Esophagus (tissue), 2 donors: ENCODE results near the gene MAN1B1. TPM values are rescaled to one million over a fixed set of nuclear protein-coding genes. Genes with fewer than 3 reads are reported as not detected.

ENCODE experiments used
- H3K27ac ChIP-seq, 2 donors: one replicate each; pipeline ENCODE4 v1.5.1; 2013; ENCODE audit warnings: low read depth in 2 of 2, mild to moderate bottlenecking in 2 of 2, inconsistent platforms in 1 of 2, low read length in 1 of 2, moderate library complexity in 1 of 2
- H3K27me3 ChIP-seq, 2 donors: one replicate each; pipeline ENCODE4 v1.6.1; 2013; ENCODE audit warnings: low read length in 2 of 2, control low read depth in 1 of 2, mild to moderate bottlenecking in 1 of 2; ENCODE audit not compliant: insufficient read depth in 2 of 2, control insufficient read depth in 1 of 2
- H3K36me3 ChIP-seq, 2 donors: one replicate each; pipeline ENCODE4 v1.6.1; 2013; ENCODE audit warnings: low read length in 1 of 2; ENCODE audit not compliant: control insufficient read depth in 2 of 2, insufficient read depth in 2 of 2
- H3K4me1 ChIP-seq, 2 donors: one replicate each; pipeline ENCODE4 v1.6.1; 2013; ENCODE audit warnings: low read length in 1 of 2; ENCODE audit not compliant: control insufficient read depth in 2 of 2, insufficient read depth in 2 of 2
- H3K4me3 ChIP-seq, 2 donors: one replicate each; pipeline ENCODE4 v1.5.1; 2013; ENCODE audit warnings: low read length in 2 of 2, mild to moderate bottlenecking in 2 of 2, low read depth in 1 of 2, moderate library complexity in 1 of 2
- H3K9me3 ChIP-seq, 2 donors: one replicate each; pipeline ENCODE4 v1.6.1; 2013; ENCODE audit warnings: mild to moderate bottlenecking in 2 of 2, low read depth in 1 of 2, low read length in 1 of 2, moderate library complexity in 1 of 2; ENCODE audit not compliant: control insufficient read depth in 2 of 2, insufficient read depth in 1 of 2
- WGBS, 2 donors: extraction: QIAGEN DNeasy Blood & Tissue Kit; methylation state at CpG; one replicate each; pipeline ENCODE4 v1.1.7; 2013; 5-methylcytosine and 5-hydroxymethylcytosine counted together
- polyA plus RNA-seq, 2 donors: library from polyadenylated mRNA; stranded (reverse); fragments of 200-250 nt; gene quantifications; one replicate each; pipeline ENCODE4 v1.2.3, GENCODE V29; 2013
- donor health status: healthy with polysubstance abuse.
- donor health status: Bipolar disorder and iron deficiency.

Gene MAN1B1
- polyA plus RNA-seq, 2 donors = 28.5 to 42.3 TPM

- 70 to 75% methylated on average over 23 to 24 of the region's 24 CpGs for WGBS, 2 donors
- Histone ChIP-seq H3K4me3 (no peak overlapping the region), H3K36me3 (no peaks in the 10 kb centered on the region), H3K27ac (no peak overlapping the region), H3K27me3 (peaks cover 0 to 20% of the 10 kb centered on the region in 2 donors), H3K9me3 (peaks cover 0 to 7% of the 10 kb centered on the region in 2 donors), H3K4me1 (peaks cover 4 to 5% of the 10 kb centered on the region in 2 donors)
Measured at GRCh38 chr9:137141976-137142936, 55.5 kb downstream of the MAN1B1 start.

DNA sequence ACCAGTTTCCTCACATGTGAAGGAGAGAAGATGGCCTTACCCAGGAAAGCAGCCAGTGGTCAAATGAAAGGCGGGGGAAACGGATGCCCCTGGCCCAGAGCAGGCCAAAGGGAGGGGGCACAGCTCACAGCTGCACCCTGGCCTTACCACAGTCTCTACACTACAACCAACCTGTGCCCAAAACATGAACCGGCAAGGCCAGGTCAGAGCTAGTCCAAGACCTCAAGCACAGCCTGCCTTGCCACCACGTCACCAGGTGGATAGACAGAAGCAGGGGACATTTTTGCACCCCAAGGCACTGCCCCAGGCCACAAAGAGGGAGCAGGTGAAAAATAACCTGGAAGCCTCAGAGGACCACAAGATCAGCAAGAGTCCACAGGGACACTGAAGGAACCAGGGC, 56.7 kb downstream of the MAN1B1 start:
- Histone ChIP-seq H3K4me1 (peaks cover 4 to 7% of the 10 kb centered on the region in 2 donors), H3K27me3 (peaks cover 0 to 14% of the 10 kb centered on the region in 2 donors), H3K36me3 (no peaks in the 10 kb centered on the region), H3K4me3 (no peak overlapping the region), H3K27ac (no peak overlapping the region), H3K9me3 (peaks cover 0 to 7% of the 10 kb centered on the region in 2 donors)
- WGBS, 2 donors = 47 to 50% methylated on average over 4 of the region's 4 CpGs

- Histone ChIP-seq H3K4me3 (no peak overlapping the region), H3K9me3 (peaks cover 0 to 3% of the 10 kb centered on the region in 2 donors), H3K36me3 (no peaks in the 10 kb centered on the region), H3K27me3 (peaks cover 0 to 2% of the 10 kb centered on the region in 2 donors), H3K27ac (no peak overlapping the region), H3K4me1 (peaks cover 0 to 5% of the 10 kb centered on the region in 2 donors)
- 48 to 51% methylated on average over 40 to 49 of the region's 49 CpGs for WGBS, 2 donors
Measured at GRCh38 chr9:137145731-137146526, 59.1 kb downstream of the MAN1B1 start.

DNA sequence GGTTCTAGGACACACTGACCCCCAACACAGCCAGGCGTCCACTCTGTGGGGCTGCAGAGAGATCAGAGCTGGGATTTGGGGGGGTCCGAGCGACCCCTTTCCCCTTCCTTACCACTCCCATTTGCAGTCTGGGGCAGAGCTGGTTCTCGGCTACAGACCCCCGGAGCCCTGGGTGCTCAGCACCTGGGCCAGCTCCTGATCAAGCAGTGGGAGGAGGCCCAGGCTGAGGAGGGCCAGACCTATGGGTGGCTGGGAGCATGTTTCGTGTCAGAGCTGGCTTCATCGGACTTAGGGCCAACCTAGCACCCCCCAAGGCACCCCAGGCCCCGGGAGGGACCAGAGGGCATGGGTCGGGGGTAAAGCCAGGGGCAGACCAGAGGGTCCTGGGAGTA, 59.7 kb downstream of the MAN1B1 start:
- WGBS, 2 donors = 63% methylated on average over 6 to 9 of the region's 9 CpGs
- Histone ChIP-seq H3K27me3 (peaks cover 0 to 2% of the 10 kb centered on the region in 2 donors), H3K4me3 (no peak overlapping the region), H3K36me3 (no peaks in the 10 kb centered on the region), H3K27ac (no peak overlapping the region), H3K9me3 (peaks cover 0 to 3% of the 10 kb centered on the region in 2 donors), H3K4me1 (peaks cover 0 to 5% of the 10 kb centered on the region in 2 donors)

GRCh38 chr9:137147091-137147792, 60.5 kb downstream of the MAN1B1 start:
- WGBS, 2 donors = 77 to 81% methylated on average over 26 of the region's 26 CpGs
- Histone ChIP-seq H3K36me3 (no peaks in the 10 kb centered on the region), H3K27ac (no peak overlapping the region), H3K4me3 (no peak overlapping the region), H3K9me3 (peaks cover 0 to 3% of the 10 kb centered on the region in 2 donors), H3K27me3 (peaks cover 0 to 2% of the 10 kb centered on the region in 2 donors), H3K4me1 (peaks cover 0 to 5% of the 10 kb centered on the region in 2 donors)

- H3K9me3 ChIP-seq = peaks cover 0 to 3% of the 10 kb centered on the region in 2 donors
- no peak overlapping the region for H3K4me3 ChIP-seq
- H3K4me1 ChIP-seq = peaks cover 0 to 5% of the 10 kb centered on the region in 2 donors
- WGBS, 2 donors = 25 to 31% methylated on average over 22 to 24 of the region's 24 CpGs
- no peak overlapping the region for H3K27ac ChIP-seq
- H3K36me3 ChIP-seq = no peaks in the 10 kb centered on the region
- H3K27me3 ChIP-seq = peaks cover 0 to 2% of the 10 kb centered on the region in 2 donors
Measured at GRCh38 chr9:137147793-137148160, 61.0 kb downstream of the MAN1B1 start.

GRCh38 chr9:137148242-137148641, 61.5 kb downstream of the MAN1B1 start:
- 67 to 72% methylated on average over 25 to 27 of the region's 27 CpGs for WGBS, 2 donors
- peaks cover 0 to 2% of the 10 kb centered on the region in 2 donors for H3K27me3 ChIP-seq

GRCh38 chr9:137148661-137149060, 61.9 kb downstream of the MAN1B1 start:
- Histone ChIP-seq H3K27me3 (peaks cover 0 to 2% of the 10 kb centered on the region in 2 donors), H3K36me3 (no peaks in the 10 kb centered on the region), H3K4me1 (peaks cover 0 to 5% of the 10 kb centered on the region in 2 donors), H3K27ac (no peak overlapping the region), H3K4me3 (no peak overlapping the region), H3K9me3 (peaks cover 0 to 6% of the 10 kb centered on the region in 2 donors)
- 83 to 89% methylated on average over 15 to 19 of the region's 19 CpGs for WGBS, 2 donors

More at GRCh38 chr9:137148242-137148641, 61.5 kb downstream of the MAN1B1 start:
- peaks cover 0 to 5% of the 10 kb centered on the region in 2 donors for H3K4me1 ChIP-seq
- H3K36me3 ChIP-seq = no peaks in the 10 kb centered on the region
- H3K9me3 ChIP-seq = peaks cover 0 to 3% of the 10 kb centered on the region in 2 donors
- H3K4me3 ChIP-seq = no peak overlapping the region
- H3K27ac ChIP-seq = no peak overlapping the region

DNA sequence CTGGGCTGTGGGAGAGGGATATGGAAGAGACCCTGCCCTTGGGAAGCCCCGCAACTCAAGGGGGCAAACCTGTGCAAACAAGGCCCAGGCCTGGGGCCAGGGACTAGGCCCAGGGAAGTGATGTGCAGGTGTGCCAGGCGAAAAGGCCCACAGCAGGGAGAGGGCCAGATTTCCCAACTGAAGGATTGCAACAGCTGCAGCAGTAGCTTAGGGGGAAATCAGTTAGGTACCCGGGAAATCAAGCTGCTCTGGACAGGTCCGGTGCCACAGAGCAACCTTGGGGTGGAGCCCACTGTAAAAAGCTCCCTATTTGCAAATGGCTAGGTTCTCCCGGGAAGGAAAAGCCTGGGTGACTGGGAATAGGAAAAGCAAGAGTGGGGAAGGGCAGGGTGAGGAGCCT, 62.6 kb downstream of the MAN1B1 start:
- peaks cover 0 to 6% of the 10 kb centered on the region in 2 donors for H3K9me3 ChIP-seq
- H3K4me3 ChIP-seq = no peak overlapping the region
- no peak overlapping the region for H3K27ac ChIP-seq
- 73 to 80% methylated on average over 5 of the region's 5 CpGs for WGBS, 2 donors
- H3K27me3 ChIP-seq = peaks cover 0 to 2% of the 10 kb centered on the region in 2 donors
- no peaks in the 10 kb centered on the region for H3K36me3 ChIP-seq
- peaks cover 0 to 5% of the 10 kb centered on the region in 2 donors for H3K4me1 ChIP-seq
